K562 (cell line): ENCODE data around the gene COL7A1. TPM values are rescaled to one million over a fixed set of nuclear protein-coding genes. Genes with fewer than 3 reads are reported as not detected.
A peak's percentile ranks its signal among the peaks of the same experiment; 100 is the strongest.

Experiments used
- ATF1 ChIP-seq, 2 experiments: fragments of 450-650 bp in 1 of 2; IDR thresholded peaks; 2 replicates each; pipeline ENCODE4 v1.6.1; 2016; ENCODE audit warnings: missing compliant biosample characterization in 1 of 2, missing genetic modification characterization in 1 of 2
- L3MBTL2 ChIP-seq: fragments of 450-650 bp; IDR thresholded peaks from 2 replicates; pipeline ENCODE4 v1.6.1; 2016; ENCODE audit warnings: mild to moderate bottlenecking, moderate library complexity
- MTA3 ChIP-seq: fragments of 450-650 bp; formaldehyde crosslinking; IDR thresholded peaks from 2 replicates; pipeline ENCODE4 v1.6.1; 2017; ENCODE audit warnings: mild to moderate bottlenecking, borderline replicate concordance
- PTRF ChIP-seq: fragments of 450-650 bp; IDR thresholded peaks from 2 replicates; pipeline ENCODE4 v1.6.1; 2016; ENCODE audit warnings: mild to moderate bottlenecking, missing genetic modification characterization, missing compliant biosample characterization
- RBBP5 ChIP-seq: fragments of 200-600 bp; sonication (generic); IDR thresholded peaks from 2 replicates; pipeline ENCODE4 v1.6.1; 2012; ENCODE audit warnings: borderline replicate concordance, mild to moderate bottlenecking, low read length, control low read depth, inconsistent platforms; ENCODE audit not compliant: insufficient read depth, poor library complexity, severe bottlenecking
- SUPT5H ChIP-seq: fragments of 450-650 bp; IDR thresholded peaks from 2 replicates; pipeline ENCODE4 v1.6.1; 2016
- THAP12 ChIP-seq: fragments of 250-450 bp; sonication (Bioruptor Pico); IDR thresholded peaks from 2 replicates; pipeline ENCODE4 v1.9.0; 2021; ENCODE audit warnings: mild to moderate bottlenecking, inconsistent platforms
- VEZF1 ChIP-seq: fragments of 200-800 bp; sonication (Bioruptor generic); IDR thresholded peaks from 2 replicates; pipeline ENCODE4 v1.6.1; 2017; ENCODE audit warnings: missing genetic modification characterization, missing compliant biosample characterization
- ZBTB1 ChIP-seq: sonication (generic); formaldehyde crosslinking; IDR thresholded peaks from 2 replicates; pipeline ENCODE4 v1.8.1; 2023; ENCODE audit warnings: missing genetic modification reagents, low read depth, mild to moderate bottlenecking, borderline replicate concordance
- polyA plus RNA-seq, 8 experiments: library from polyadenylated mRNA; depleted of rRNA in 4 of 8; stranded (reverse) in 5 of 8; unstranded in 3 of 8; fragments of >200 nt; fragmentation: Nextera tagmentation in 2 of 8; fragmentation: Illumina TruSeq in 1 of 8; extraction: Ambion mirVana in 2 of 8; extraction: Trizol in 1 of 8; gene quantifications; 2 replicates each; pipeline versions ENCODE4 v1.2.1 to v1.2.3, GENCODE V29; 2011 to 2014; ENCODE audit warnings: inconsistent platforms in 1 of 8, missing spikeins in 1 of 8
- total RNA-seq, 7 experiments: library from RNA; depleted of rRNA in 6 of 7; stranded (reverse); fragments of >200 nt in 6 of 7; fragmentation: Illumina TruSeq in 2 of 7; extraction: Trizol in 2 of 7; gene quantifications; 2 replicates each; pipeline versions ENCODE4 v1.2.1 to v1.2.3, GENCODE V29; 2011 to 2021; ENCODE audit warnings: low replicate concordance in 1 of 7

The COL7A1 gene
- total and polyA plus RNA-seq, 9 of the 15 experiments (the other 6 are each of a cell fraction or from before 2014, with no cell fraction given): 0.09 to 0.66 (median 0.35) TPM; not detected in 3

- TF ChIP-seq VEZF1 (CRISPR knock-in tag): peak; percentile 60; the same call in 1 of the 2 replicates
- TF ChIP-seq ZBTB1 (CRISPR knock-in tag): no peak
- TF ChIP-seq THAP12 (CRISPR knock-in tag): peak; percentile 59; the same call in 1 of the 2 replicates
- TF ChIP-seq MTA3: 0 out of 2 replicates have a peak, but pooled peaks have one; percentile 21
- TF ChIP-seq PTRF: no peak
- no peak for TF ChIP-seq ATF1 (CRISPR knock-in tag; IDR thresholded peaks at IDR 0.05)
- peak; percentile 70 for TF ChIP-seq ATF1 (tag; IDR thresholded peaks at IDR 0.05)
- peak; percentile 47; the same call in 1 of the 2 replicates for TF ChIP-seq L3MBTL2
- TF ChIP-seq RBBP5: peak; percentile 26
- peak; percentile 24; the same call in 1 of the 2 replicates for TF ChIP-seq SUPT5H
Measured at GRCh38 chr3:48556796-48557626, 38.1 kb downstream of the COL7A1 start, which contains the start of gene PFKFB4 (continued).
